Hepatocyte (in vitro differentiated cells): Measurements from ENCODE around the gene HIC2.

Experiments used
- EZH2 ChIP-seq: fragments of 200-600 bp; sonication (generic); IDR thresholded peaks from 2 replicates; pipeline ENCODE4 v1.6.1; 2016; ENCODE audit warnings: antibody characterized with exemption, mild to moderate bottlenecking, borderline replicate concordance
- EZH2phosphoT487 ChIP-seq: fragments of 200-600 bp; sonication (generic); IDR thresholded peaks from one replicate; pipeline ENCODE4 v1.6.1; 2018; ENCODE audit warnings: antibody characterized with exemption, mild to moderate bottlenecking, low read depth, moderate library complexity; ENCODE audit not compliant: unreplicated experiment, severe bottlenecking
- TF ChIP-seq, protein P1 (sequence below): fragments of 200-600 bp; sonication (generic); IDR thresholded peaks from 2 replicates; pipeline ENCODE4 v1.5.1; 2016; ENCODE audit warnings: antibody characterized with exemption, mild to moderate bottlenecking; ENCODE audit not compliant: poor library complexity

DNA sequence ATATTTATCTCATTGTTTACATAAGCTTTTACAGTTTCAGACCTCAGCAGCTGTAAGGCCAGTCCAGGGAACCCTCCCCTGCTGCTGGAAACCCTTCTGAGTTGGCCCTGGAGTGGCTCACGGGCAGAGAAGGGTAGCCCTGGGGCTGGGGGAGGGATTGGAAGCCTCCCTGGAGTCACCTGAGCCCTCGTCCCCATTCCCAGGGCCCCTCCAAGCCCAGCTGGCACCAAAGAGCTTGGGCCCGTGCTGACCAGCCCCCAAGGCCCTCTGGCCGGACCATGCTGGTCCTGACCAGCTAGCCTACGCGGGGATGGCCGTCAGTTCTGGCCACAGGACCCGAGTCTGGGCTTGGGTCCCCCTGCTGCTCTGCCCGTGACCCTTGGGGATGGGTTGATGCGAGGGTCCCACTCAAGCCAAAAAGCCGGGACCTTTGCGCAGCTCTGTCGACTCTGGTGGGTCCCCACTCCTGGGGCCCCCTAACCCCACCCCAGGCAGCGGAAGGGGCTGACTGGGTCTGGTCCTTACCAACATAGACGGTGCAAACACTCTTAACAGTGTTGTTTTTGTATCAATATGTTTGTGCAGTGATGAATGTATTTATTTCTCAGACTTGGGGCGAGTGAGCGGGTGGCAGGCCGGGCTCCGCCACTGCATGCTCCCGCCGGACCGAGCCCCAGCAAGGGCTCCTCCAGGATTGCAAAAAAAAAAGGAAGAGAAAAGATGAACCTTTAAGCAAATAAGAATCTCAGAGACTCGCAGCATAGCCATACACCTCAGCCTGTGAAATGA, 32.6 kb downstream of the HIC2 start:
- TF ChIP-seq, protein P1, sequence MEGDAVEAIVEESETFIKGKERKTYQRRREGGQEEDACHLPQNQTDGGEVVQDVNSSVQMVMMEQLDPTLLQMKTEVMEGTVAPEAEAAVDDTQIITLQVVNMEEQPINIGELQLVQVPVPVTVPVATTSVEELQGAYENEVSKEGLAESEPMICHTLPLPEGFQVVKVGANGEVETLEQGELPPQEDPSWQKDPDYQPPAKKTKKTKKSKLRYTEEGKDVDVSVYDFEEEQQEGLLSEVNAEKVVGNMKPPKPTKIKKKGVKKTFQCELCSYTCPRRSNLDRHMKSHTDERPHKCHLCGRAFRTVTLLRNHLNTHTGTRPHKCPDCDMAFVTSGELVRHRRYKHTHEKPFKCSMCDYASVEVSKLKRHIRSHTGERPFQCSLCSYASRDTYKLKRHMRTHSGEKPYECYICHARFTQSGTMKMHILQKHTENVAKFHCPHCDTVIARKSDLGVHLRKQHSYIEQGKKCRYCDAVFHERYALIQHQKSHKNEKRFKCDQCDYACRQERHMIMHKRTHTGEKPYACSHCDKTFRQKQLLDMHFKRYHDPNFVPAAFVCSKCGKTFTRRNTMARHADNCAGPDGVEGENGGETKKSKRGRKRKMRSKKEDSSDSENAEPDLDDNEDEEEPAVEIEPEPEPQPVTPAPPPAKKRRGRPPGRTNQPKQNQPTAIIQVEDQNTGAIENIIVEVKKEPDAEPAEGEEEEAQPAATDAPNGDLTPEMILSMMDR = no peak
- TF ChIP-seq EZH2phosphoT487 (no peak), EZH2 (no peak)
